GM21825 (cell line): Measurements from ENCODE around the gene HAVCR2.
"Not testable (repeated sequence)": the region's sequence is repeated elsewhere in the genome, so short reads cannot be mapped to it uniquely, and the experiment has no call there.

ENCODE experiments used
- ATAC-seq: cut with Tn5 transposase; IDR thresholded peaks from one replicate; pipeline ENCODE4 v1.9.1; 2021; ENCODE audit warnings: mild to moderate bottlenecking, moderate library complexity; ENCODE audit not compliant: unreplicated experiment

HAVCR2 gene

GRCh38 chr5:157047898-157048297 lies 60.9 kb downstream of the HAVCR2 start:
- ATAC-seq, result peak; percentile 61

GRCh38 chr5:157047016-157047415 lies 61.8 kb downstream of the HAVCR2 start:
- ATAC-seq, result not testable (repeated sequence)

- ATAC-seq, result no peak
Observed at GRCh38 chr5:157046041-157046440, 62.8 kb downstream of the HAVCR2 start.

- no peak for ATAC-seq
Observed at GRCh38 chr5:157045601-157046000, 63.2 kb downstream of the HAVCR2 start.

- ATAC-seq, result no peak
Observed at GRCh38 chr5:157038568-157039187, 70.2 kb downstream of the HAVCR2 start.
